HG03354 (cell line): Measurements from ENCODE around the gene LRRC4C.

Experiments used
- ATAC-seq: cut with Tn5 transposase; IDR thresholded peaks from one replicate; pipeline ENCODE4 v1.9.1; 2021; ENCODE audit warnings: mild to moderate bottlenecking; ENCODE audit not compliant: unreplicated experiment, poor library complexity, severe bottlenecking

Gene LRRC4C

DNA sequence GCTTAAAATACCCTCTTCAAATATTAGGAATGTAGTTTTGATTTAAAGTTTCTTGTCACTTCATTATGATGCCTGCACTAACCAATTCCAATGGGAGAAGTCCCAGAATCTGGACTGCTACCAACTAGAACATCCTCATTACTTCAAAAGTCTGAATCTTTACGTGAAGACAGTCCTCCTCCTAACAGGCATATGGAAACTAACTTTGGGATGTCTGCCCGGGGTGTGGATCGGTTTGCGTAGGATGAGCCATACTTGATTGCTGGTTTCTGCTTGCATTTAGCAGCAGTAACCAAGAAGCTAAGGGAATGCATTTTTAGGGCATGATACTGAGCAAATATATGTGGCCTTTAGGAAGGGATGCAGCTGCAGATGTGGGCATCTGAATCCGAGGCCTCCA, 177.1 kb downstream of the LRRC4C start:
- no peak for ATAC-seq

DNA sequence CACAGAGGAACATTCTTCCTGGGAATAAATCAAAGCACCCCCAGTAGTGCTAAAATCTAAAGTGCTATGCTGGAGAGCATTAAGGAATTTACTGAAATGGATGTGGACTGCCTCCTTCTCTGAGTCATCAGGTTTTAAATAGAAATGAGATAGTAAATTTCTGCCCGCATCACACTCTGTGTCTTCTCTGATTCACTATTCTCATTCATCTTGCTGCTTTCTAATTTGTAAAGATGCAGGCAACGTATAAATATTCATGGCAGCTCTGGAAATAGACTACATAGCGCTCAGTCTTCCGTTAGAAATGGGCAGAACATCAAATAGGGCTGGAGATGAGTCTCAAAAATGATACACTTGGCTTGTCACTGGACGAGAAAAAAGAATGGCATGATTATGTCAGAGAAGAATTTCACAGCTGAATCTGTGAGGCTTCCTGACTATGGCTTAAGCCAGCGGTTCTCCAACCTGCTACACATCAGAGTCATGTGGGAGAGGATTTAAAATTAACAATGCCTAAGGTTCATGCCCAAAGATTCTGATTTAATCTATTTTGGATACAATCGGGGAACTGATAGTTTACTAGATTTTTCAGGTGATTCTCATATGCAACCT, 178.2 kb downstream of the LRRC4C start:
- ATAC-seq = no peak

DNA sequence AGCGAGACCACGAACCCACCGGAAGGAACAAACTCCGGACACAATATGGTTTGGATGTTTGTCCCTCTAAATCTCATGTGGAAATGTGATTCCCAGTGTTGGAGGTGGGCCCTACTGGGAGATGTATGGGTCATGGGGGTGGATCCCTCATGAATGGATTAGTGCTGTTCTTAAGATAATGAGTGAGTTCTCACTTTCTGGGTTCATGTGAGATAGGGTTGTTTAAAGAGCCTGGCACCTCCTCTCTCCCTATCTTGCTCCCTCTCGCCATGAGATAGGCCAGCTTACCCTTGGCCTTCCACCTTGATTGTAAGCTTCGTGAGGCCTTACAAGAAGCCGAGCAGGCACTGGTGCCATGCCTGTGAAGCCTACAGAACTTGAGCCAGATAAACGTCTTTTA, 184.6 kb downstream of the LRRC4C start:
- no peak for ATAC-seq

DNA sequence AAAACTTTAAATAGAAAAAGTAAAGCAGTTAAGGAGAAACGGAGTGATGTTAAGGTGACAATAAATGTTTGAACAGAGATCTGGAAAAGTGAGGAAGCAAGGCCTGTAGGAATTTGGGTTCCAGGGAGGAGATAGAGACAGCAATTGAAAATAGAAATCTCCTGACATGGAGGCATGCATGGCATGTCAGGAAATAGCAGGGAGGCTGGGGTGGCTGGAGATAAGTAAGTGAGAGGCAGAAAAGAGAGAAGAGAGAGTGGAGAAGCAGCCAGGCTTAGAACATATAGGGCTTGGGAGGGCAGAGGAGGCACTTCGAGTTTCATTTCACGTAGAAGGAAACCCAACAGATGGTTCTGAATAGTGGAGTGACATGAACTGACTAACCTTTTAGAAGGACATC, 185.5 kb downstream of the LRRC4C start:
- ATAC-seq = no peak

DNA sequence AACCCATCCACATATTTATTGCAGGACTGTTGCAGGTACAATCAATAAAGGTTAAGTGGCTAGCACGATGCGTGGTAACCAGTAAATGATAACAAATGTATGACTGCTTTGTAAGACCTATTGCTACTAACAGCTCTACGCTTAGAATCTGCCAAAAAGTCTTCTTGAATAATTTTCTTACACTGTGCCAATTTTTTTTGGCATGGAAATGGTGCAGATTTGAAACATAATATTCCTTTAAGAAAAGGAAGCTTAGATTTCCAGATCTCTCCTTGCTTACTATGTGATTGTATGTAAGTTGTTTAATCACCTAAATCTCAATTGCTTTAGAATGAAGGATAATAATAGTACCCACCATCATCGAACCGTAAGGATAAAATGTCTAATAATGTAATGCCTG, 192.0 kb downstream of the LRRC4C start:
- no peak for ATAC-seq

DNA sequence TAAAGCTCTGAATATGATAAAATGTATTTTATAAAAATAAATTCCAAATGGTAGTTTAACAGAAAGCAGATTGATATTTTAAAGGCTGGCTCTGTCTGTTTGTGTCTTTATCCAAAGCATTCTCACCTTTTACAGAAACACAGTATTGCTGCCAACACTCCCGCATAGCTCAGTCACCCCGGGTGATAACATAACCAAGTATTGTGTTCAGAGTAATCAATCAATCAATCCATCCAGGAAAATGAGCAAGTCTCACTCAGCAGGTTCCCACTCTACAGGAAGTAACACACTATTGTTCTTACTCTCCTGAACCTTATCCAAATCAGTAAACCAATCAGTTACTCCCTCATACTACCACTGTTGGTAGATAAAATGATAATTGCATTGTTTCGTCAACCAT, 203.4 kb downstream of the LRRC4C start:
- no peak for ATAC-seq

DNA sequence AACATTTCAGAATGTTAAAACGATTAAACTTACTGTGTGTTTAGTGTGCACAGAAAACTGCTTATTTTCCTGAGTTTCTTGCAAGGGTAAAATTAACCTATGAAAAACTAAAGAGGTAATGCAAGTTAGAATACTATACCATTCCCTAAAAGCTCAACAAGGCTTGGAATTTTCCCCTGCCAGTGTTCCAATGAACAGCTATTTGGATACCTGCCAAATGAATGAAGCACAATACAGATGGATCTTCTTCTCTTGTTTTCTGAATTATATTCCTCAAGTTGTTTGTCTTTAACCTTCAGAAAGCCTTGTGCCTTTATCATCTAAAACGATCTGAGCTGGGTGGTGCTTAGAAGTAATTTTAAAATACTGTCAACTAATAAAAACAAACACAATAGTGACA, 204.5 kb downstream of the LRRC4C start:
- ATAC-seq = no peak

DNA sequence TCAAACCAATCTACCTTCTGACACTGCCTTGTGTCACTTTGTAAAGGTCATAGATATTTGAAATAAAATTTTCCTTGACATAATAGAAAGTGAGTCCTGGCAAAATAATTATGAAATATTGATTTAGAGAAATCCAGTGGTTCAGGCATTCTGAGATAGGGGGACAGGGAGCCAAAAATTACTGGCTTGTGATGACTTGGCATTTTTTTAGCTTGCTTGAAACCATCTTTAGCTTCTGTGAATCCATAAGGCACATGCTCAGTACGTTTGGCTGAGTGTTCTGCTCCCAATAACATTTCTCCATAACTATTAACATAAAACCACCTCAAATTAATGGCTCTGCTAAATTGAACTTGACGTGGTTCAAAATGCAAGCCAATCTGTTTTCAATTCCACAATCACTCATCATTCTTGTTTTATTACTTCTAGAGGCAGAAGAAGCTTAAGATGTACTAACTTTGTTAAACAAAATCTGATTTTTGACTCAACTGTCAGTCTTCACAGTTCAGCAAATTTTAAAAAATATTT, 209.0 kb downstream of the LRRC4C start:
- no peak for ATAC-seq

DNA sequence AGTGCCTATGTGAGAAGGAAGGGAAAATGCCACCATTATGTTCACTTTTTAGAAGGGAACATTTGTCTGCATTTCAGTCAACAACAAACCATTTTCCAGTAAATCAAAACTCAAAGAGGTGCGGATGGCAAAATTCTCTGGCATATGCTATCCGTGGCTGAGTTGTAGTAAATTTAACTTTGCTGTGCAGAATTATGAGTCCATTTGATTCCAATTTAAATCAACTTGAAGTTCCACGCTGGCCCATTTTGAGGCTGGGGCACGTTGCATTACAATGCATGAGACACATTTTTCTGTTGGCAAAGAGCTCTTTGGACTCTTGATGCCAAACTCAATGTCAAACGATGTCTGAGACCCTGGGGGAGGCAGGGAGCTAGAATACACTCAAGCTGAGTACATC, 211.8 kb downstream of the LRRC4C start:
- no peak for ATAC-seq

DNA sequence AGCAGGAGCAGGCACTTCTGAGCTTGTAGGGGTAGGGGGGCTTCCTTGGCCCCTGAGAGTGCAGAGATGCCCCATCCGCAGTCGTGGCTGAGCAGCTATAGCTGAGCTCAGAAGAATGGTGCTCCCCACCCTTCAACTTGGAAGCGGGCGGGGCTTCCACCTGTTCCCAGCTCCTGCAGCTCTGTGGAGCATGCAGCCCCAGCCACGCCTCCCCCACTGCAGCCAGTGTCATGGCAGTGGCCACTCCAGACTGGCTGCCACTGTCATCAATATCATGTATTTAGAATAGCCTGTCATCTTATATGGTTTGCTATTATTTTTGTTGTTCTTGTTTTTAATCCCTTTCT, 213.1 kb downstream of the LRRC4C start:
- ATAC-seq = no peak

DNA sequence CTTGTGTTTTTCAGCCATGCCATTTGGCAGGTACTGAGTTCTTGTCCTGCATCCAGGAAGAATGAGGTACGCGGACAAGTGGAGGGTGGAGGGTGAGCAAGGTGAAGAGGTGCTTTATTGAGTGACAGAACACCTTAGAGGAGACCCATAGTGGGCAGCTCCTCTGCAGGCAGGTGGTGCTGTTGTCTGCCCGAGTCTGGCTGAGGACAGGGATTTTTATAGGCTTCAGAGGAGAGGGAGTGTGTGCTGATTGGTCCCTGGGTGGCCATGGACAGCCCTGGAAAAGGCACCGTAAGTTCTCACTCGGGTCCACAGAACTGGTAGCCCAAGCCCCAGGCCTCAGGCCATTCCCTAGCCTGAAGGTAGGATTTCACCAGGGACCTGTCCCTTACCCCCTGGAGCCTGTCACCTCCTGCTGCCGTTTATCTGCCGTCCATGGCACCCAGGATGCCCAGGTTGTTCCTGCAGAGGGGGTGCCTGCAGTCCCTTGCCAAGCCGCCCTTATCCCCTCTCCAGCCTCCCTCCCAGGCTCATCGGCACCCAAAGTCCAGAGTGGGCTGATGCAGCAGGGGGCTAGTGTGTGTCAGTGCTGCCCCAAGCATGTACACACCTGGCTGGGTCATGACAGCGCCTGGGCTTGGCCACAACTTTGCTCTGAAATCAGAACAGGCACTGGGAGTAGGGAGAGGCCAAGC, 213.6 kb downstream of the LRRC4C start:
- ATAC-seq = no peak

DNA sequence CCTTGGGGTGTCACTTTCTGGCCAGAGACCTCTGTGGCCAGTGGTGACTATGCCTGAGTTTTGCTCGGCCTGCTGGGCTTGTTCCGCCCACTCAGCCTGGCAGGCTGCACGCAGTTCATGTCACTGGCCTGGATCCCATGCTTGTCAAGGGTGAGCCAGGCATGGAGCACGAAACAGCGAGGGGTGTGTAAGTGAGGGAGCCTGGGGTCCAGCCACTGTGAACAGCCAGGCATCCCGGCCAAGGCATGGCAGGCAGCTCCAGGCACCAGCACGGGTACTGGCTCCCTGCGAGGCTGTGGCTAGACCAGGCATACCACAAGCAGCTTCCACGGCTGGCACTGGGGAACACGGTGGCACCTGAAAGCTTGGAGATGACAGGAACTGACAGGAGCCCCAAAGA, 214.3 kb downstream of the LRRC4C start:
- ATAC-seq = no peak

DNA sequence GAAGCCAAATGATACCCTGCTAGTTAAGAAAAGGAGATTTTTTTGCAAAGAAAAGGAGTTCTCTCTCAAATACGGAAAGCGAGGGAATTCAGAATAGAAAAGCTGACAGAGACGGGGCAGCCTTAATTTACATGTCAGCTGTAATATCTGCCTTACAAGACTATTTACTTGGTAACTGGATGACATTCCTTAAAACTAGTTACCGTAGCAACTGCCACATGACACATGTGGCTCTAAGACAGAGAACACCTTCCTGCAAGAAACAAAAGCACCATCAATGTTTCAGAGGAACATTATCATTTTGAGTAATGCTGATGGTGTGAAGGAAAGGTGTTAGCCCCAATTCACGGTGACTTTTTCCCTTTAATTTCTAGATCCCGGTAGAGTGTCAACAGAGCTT, 222.1 kb downstream of the LRRC4C start:
- no peak for ATAC-seq

DNA sequence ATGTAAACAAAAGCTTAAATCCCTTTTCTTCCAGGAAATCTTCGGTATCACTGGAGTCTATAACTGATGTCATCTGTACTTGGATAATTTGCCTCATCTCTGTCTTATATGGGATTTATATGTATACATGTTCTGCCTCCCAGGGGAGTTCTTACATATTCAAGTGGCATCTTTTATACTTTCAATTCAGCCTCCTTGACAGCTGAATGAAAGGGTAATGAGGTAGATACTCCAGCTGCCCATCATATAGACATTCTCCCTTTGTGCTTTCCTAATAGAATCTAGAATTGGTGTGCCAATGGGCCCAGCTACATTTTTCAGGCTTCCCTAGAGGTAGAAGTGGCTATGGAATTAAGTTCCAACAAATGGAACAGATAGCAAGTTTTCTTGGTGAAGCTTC, 223.8 kb downstream of the LRRC4C start:
- no peak for ATAC-seq

DNA sequence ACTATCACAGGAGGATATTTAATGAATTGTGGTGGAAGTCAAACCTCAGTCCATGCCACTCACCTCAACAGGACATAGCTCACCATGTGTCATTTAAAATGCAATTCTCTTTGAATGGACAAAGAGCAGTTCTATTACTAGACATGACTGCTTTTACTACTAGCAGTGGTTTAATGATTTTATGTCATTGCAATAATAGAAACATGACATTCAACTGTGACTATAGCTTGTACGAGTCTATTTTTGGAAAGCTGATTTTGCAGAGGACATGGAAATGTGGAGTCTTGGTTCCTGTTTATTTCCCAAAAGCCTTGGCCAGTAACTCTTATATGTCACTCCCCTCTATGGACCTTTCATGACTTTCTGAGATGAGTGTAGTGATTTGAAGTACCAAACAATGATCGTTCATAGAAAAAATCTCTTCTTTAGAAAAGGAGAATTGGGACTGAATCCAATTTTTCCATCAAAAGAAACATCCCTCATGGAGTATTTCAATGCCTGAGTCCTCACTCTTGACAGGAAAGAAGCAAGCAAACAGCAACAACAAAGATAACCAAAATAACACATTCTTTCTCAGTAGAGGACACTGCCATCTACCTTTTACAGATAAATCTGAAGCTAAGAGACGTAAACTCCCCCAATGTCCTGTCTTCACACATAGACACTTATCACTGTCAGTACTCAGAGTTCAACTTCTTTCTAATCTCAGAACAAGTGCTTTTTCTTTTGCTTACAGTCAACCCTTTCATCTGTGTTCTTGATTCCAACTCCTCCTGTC, 233.4 kb downstream of the LRRC4C start:
- no peak for ATAC-seq

DNA sequence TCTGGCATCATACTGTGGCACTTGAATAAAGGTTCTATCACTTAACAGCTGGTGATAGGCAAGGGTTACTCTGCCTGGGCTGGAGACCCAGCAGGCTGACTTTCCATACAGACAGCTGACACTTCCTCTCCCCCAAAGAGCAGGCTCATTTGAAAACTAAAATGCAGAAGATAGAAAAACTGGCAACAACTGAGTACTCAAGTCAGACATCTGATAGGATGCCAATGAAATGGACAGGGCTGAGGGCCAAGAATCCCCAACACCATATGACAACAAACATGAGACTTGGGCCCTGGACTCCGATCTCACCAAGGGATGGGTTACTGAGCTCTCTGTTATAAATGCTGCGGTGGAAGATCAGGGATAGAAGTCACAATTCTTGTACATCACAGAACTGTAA, 237.2 kb downstream of the LRRC4C start:
- no peak for ATAC-seq

DNA sequence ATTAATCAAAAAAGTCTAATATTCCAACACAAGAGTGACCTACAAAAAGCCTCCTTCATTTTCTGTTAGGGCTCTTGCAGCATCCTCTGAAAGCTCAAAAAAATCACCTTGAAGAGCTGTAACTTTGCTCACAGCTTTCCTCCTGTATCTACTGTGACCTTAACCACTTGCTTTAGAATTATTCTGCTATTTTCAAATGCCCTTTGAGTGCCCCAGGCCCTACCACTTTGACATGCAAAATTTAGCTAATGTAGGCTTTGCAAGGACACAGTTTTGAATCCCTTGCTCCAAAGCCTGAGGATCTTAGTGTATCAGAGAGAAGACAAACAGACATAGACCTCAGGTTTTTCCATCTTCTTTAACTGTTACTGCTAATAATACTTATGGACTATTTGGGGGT, 253.1 kb downstream of the LRRC4C start:
- ATAC-seq = no peak

DNA sequence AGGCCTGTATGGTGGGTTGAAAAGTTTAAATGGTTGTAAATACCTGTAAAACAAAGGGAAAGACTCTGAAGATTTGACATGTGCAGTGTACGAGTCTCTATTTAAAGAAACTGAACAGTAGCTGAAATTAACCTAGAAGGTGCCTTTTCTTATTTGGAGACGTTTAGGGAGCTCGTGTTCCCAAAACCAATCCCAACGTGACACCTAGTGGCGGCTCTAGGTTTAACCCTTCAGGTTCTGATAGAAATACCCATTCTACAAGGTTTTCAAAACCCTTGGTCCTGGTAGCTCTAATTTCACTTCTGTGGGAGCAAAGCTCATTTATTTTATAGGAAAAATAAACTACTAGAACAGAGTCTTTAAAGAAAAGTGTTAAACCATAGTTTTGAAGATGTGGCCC, 258.3 kb downstream of the LRRC4C start:
- no peak for ATAC-seq

DNA sequence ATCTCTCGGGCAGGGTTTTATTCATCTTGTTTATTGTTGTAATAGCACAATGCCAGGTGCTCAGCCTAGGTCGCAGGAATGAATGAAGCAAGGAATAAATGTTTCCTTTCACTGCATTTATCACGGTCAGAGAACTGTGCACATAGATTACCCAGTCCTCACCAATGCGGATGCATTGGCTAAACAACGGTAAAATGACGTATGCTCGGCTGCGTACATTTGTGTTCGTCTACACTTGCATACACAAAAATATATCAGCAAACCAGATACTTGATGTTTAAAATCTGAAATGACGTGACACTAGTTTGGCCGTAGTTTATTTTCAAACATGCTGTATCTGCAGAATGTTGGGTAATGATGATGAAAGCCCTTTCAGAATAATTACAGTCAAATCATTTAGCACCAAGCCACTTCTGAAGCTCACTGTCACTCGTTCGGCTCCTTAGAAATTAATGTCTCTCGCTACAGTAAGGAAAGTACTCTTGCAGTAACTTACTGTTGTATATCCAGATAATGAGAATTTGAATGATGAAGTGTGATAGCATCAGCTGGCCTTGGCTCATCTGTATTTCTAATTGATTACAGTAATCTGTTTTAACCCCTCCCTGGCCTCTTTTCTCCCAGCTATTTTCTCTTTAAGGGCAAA, 268.9 kb downstream of the LRRC4C start:
- ATAC-seq = no peak

DNA sequence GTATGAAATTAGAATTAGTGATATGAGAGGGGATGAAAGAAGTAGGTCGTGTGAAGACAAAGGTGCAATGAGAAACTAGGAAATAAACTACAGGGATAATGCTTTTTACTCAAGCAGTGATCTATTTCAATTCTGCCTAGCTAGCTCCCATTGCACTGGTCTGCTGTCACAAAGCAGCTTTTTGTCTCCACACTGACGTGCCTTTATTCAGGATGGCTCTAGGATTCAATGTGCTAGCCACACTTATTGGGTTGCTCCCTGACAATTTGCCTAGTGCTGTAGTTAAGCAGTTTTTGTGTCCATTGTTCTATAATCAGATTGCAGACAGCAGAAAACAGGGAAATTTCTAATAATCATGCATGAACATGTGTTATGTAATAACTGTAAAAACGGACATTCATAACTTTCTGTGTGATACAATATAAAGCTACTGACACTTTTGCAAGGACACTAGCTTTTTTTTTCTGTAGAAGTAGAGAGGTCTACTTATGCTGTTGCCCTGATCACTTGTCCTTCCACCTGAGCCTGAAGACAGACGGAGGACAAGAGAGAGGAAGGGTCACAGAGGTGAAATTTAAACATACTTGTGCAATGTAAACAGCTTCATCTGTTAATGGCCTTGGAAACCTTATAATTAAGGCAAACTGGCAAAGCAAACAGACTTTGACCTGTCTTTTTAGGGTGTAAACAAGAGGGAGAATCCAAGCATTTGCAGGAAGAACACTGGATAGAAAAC, 269.6 kb downstream of the LRRC4C start:
- ATAC-seq = no peak
